GDM1 (cell line): ENCODE results near the gene INPP4A.
"Not testable (repeated sequence)": the region's sequence is repeated elsewhere in the genome, so short reads cannot be mapped to it uniquely, and the experiment has no call there.

ENCODE experiments used
- DNase-seq: peaks from one replicate; lab custom pipeline; 2025; lab: John Stamatoyannopoulos, UW

INPP4A gene

GRCh38 chr2:98444436-98445176, at the start of gene INPP4A:
TSS of gene INPP4A (plus strand) at chr2:98444858. CDS start at chr2:98520049, 75,191 bp downstream.
- DNase-seq, result peak; percentile 68

GRCh38 chr2:98395977-98396376, 48.7 kb upstream of the INPP4A start:
- no peak for DNase-seq

DNA sequence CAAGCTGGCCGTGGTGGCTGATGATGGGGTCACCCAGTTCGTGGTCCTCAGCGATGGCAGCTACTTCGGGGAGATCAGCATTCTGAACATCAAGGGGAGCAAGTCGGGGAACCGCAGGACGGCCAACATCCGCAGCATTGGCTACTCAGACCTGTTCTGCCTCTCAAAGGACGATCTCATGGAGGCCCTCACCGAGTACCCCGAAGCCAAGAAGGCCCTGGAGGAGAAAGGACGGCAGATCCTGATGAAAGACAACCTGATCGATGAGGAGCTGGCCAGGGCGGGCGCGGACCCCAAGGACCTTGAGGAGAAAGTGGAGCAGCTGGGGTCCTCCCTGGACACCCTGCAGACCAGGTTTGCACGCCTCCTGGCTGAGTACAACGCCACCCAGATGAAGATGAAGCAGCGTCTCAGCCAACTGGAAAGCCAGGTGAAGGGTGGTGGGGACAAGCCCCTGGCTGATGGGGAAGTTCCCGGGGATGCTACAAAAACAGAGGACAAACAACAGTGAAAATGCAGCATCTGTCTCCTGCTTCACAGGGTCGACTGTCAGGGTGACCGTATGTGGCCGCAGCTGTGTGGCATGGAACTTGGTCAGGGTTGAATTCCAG, 47.8 kb upstream of the INPP4A start:
- no peak for DNase-seq

DNA sequence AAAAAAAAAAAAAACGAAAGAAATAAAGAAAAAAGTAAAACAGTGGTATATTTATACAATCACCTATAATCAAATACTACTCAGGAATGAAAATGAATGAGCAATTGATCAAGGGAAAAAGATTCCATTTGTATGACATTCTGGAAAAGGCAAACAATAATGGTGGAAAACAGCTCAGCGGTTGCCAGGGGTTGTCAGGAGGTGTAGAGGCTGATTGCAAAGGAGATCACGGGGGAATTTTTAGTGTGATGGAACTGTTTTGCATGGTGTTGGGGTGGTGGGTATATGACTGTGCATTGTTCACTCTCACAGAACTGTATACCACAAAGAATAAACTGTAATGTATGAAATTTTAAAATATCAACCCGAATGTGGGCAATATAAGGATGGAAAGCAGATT, 45.5 kb upstream of the INPP4A start:
- DNase-seq, result no peak

GRCh38 chr2:98403878-98404277, 40.8 kb upstream of the INPP4A start:
- DNase-seq, result no peak

- DNase-seq, result no peak
Measured at GRCh38 chr2:98404556-98405250, 40.0 kb upstream of the INPP4A start.

- no peak for DNase-seq
Measured at GRCh38 chr2:98405301-98405700, 39.4 kb upstream of the INPP4A start.

- DNase-seq, result no peak
Measured at GRCh38 chr2:98408155-98408554, 36.5 kb upstream of the INPP4A start.

GRCh38 chr2:98412751-98413458, 31.8 kb upstream of the INPP4A start:
- peak; percentile 37 for DNase-seq

GRCh38 chr2:98414246-98414645, 30.4 kb upstream of the INPP4A start:
- DNase-seq, result not testable (repeated sequence)

DNA sequence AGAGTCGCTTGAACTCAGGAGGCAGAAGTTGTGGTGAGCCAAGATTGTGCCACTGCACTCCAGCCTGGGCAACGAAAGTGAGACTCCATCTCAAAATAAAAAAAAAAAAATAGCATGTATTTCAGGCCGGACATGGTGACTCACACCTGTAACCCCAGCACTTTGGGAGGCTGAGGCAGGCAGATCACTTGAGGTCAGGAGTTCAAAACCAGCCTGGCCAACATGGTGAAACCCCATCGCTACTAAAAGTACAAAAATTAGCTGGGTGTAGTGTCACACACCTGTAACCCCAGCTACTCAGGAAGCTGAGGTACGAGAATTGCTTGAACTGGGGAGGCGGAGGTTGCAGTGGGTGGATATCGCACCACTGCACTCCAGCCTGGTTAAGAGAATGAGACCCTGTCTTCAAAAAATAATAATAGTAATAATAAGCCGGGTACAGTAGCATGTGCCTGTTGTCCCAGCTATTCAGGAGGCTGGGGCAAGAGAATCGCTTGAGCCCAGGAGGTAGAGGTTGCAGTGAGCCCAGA, 28.9 kb upstream of the INPP4A start:
- not testable (repeated sequence) for DNase-seq

- no peak for DNase-seq
Measured at GRCh38 chr2:98416383-98417159, 28.1 kb upstream of the INPP4A start.

- no peak for DNase-seq
Measured at GRCh38 chr2:98419544-98419943, 25.1 kb upstream of the INPP4A start.

DNA sequence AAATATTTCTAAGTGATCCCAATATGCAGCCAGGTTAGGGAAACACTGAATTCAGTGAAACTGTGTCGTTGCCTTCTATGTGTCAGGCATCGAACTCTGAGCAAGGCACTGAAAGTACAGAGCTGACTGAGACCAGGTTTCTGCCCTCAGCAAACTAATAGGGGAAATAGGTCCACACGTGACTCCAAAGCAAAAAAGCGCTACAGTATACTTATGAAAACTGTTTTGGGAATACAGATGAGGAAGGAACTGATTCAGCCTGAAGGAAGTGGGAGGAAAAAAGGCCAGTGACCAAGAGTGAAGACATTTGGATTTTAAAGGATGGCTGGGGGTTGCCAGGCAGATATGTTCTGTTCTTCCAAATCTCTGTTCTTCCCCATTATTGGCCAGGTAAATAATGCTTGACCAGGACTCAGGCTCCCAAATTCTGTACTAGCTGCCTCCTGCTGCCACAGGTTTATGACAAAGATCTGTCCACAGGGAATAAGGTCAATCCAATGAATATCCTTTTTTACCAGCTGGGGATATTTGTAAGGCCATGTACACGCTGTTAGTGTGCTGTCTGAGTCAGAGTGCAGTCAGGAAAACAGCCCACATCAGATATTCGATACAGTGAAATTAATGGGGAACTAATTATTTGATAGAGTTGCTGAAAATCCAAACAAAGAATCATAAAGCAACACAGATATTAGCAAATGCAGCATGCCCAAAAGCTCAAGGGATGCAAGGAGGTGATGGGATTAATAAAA, 24.5 kb upstream of the INPP4A start:
- DNase-seq, result no peak

DNA sequence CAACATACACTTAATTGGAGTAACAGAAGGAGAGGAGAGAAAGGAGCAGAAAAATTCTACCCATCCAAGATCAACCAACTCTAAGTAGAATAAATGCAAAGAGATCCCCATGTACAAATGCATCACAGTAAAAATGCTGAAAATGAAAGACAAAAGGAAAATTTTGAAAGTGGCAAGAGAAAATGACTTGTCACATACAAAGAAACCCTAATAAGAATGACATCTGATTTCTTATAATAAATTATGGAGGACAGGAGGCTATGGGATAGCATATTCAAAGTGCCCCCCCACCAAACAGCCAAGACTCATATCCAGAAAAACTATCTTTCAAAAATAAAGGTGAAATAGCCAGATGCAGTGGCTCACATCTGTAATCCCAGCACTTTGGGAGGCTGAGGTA, 22.2 kb upstream of the INPP4A start:
- DNase-seq, result no peak

- no peak for DNase-seq
Measured at GRCh38 chr2:98426771-98427170, 17.9 kb upstream of the INPP4A start.

DNA sequence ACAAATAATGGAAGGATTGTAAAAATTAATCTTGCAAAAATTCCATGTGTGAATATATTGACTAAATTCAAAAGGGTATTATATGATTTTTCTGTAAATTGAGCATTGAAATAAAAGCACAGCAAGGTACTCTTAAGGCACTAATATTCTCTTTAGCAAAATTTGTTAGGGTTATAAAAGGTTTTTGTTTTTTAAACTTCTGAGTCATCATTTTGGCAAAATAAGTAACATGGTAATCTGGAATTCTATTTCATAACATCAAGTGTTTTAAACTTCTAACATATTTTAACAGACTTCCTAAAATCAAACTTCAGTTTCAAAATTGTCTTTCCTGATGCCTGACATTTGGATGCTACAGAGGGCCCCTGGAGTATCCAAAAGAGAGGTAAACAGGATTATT, 12.5 kb upstream of the INPP4A start:
- no peak for DNase-seq

DNA sequence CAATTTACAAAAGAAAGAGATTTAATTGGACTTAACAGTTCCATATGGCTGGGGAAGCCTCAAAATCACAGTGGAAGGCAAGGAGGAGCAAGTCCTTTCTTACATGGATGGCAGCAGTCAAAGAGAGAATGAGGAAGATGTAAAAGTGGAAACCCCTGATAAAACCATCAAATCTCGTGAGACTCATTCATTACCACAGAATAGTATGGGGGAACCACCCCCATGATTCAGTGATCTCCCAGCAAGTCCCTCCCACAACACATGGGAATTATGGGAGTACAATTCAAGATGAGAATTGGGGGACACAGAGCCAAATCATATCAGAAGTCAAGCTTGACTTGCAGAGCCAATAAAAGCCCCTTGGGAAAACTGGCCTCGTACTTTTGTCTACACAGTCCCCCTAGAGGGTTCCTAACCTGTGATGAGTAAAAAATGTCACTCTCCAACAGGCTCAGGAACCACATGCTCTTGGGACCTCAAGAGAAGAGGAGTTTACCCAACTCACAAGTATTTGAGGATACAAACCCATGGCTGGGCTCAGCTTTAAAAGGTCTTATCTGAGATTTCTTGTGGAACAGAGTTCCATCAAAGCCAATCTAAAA, 11.2 kb upstream of the INPP4A start:
- no peak for DNase-seq

- no peak for DNase-seq
Measured at GRCh38 chr2:98434492-98434891, 10.2 kb upstream of the INPP4A start.

GRCh38 chr2:98435670-98436069, 9.0 kb upstream of the INPP4A start:
- not testable (repeated sequence) for DNase-seq
